ENCODE data around the gene INSC. TPM values are rescaled to one million over a fixed set of nuclear protein-coding genes. Genes with fewer than 3 reads are reported as not detected.

Gene INSC
- polyA plus RNA-seq, 1 donor from 2014 or later = 0.12 TPM

DNA sequence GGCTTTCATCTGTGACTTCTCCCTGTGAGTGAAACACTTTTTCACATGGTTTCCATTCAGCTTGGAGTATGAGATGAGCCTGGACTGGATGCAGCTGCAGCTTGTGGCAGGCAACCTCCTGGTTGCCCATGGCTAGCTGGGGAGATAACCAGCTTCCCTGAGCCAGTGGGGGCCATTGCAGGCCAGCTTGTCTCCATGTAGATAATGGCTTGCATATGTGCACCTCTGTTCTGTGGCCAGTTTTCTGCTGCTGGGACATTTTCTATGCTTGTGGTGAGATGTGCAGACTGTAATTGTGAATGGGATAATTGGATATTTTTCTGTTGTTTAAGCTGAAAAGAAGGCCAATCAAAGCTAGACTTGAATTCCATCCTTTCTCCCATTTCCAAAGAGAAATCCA is 38.5 kb downstream of the INSC start:
- Histone ChIP-seq H3K9me2 (ENCODE audit: insufficient read depth, low read length) (no peaks in the 10 kb centered on the region), H3F3A (ENCODE audit: insufficient read depth, low read length, poor library complexity, severe bottlenecking) (no peaks in the 10 kb centered on the region), H2AFZ (ENCODE audit: low read depth, low read length) (no peak overlapping the region), H3K9me3 (ENCODE audit: low read length) (no peaks in the 10 kb centered on the region), H3K4me3 (ENCODE audit: low read length) (no peak overlapping the region), H3K36me3 (ENCODE audit: insufficient read depth, low read length) (no peaks in the 10 kb centered on the region), H4K20me1 (ENCODE audit: insufficient read depth) (no peaks in the 10 kb centered on the region), H3K27me3 (ENCODE audit: insufficient read depth, low read depth, low read length) (no peaks in the 10 kb centered on the region), H3K9ac (ENCODE audit: low read length) (no peak overlapping the region), H3K79me2 (replicated peaks; ENCODE audit: insufficient read depth, low read length) (no peaks in the 10 kb centered on the region), H3K4me2 (ENCODE audit: low read length) (no peak overlapping the region), H3K27ac (ENCODE audit: low read length) (no peak overlapping the region)
- no peak for TF ChIP-seq SMC3 (conservative IDR thresholded peaks at IDR 0.05; ENCODE audit: poor library complexity)
- TF ChIP-seq CTCF (IDR thresholded peaks at IDR 0.05; ENCODE audit: poor library complexity, severe bottlenecking) = no peak
- TF ChIP-seq POLR2AphosphoS5 (IDR thresholded peaks at IDR 0.05) = no peak
- no peak for TF ChIP-seq MXI1 (conservative IDR thresholded peaks at IDR 0.05; ENCODE audit: poor library complexity, severe bottlenecking)
- TF ChIP-seq EZH2 (IDR thresholded peaks at IDR 0.05; ENCODE audit: borderline replicate concordance, insufficient read depth, low read length, poor library complexity, severe bottlenecking) = no peak
- TF ChIP-seq TAF1 (IDR thresholded peaks at IDR 0.05; ENCODE audit: low read depth) = no peak
- no peak for TF ChIP-seq REST (IDR thresholded peaks at IDR 0.05; ENCODE audit: borderline replicate concordance)
- no peak for TF ChIP-seq EP300 (conservative IDR thresholded peaks at IDR 0.05; ENCODE audit: poor library complexity, severe bottlenecking)
- no peak for TF ChIP-seq RAD21 (conservative IDR thresholded peaks at IDR 0.05)

- no peaks in the 10 kb centered on the region for H3K79me2 ChIP-seq (replicated peaks; ENCODE audit: insufficient read depth, low read length)
- H3F3A ChIP-seq (ENCODE audit: insufficient read depth, low read length, poor library complexity, severe bottlenecking) = no peaks in the 10 kb centered on the region
- no peaks in the 10 kb centered on the region for H3K9me2 ChIP-seq (ENCODE audit: insufficient read depth, low read length)
- no peak overlapping the region for H3K9ac ChIP-seq (ENCODE audit: low read length)
- TF ChIP-seq REST (IDR thresholded peaks at IDR 0.05; ENCODE audit: borderline replicate concordance) (no peak), EZH2 (IDR thresholded peaks at IDR 0.05; ENCODE audit: borderline replicate concordance, insufficient read depth, low read length, poor library complexity, severe bottlenecking) (no peak), SMC3 (conservative IDR thresholded peaks at IDR 0.05; ENCODE audit: poor library complexity) (no peak), EP300 (conservative IDR thresholded peaks at IDR 0.05; ENCODE audit: poor library complexity, severe bottlenecking) (no peak), RAD21 (conservative IDR thresholded peaks at IDR 0.05) (no peak), POLR2AphosphoS5 (IDR thresholded peaks at IDR 0.05) (no peak), MXI1 (conservative IDR thresholded peaks at IDR 0.05; ENCODE audit: poor library complexity, severe bottlenecking) (no peak), CTCF (IDR thresholded peaks at IDR 0.05; ENCODE audit: poor library complexity, severe bottlenecking) (no peak), TAF1 (IDR thresholded peaks at IDR 0.05; ENCODE audit: low read depth) (no peak)
- H3K27ac ChIP-seq (ENCODE audit: low read length) = no peak overlapping the region
- H2AFZ ChIP-seq (ENCODE audit: low read depth, low read length) = no peak overlapping the region
- H3K4me3 ChIP-seq (ENCODE audit: low read length) = no peak overlapping the region
- no peak overlapping the region for H3K4me2 ChIP-seq (ENCODE audit: low read length)
- H3K9me3 ChIP-seq (ENCODE audit: low read length) = no peaks in the 10 kb centered on the region
- H3K27me3 ChIP-seq (ENCODE audit: insufficient read depth, low read depth, low read length) = no peaks in the 10 kb centered on the region
- H4K20me1 ChIP-seq (ENCODE audit: insufficient read depth) = no peaks in the 10 kb centered on the region
- no peaks in the 10 kb centered on the region for H3K36me3 ChIP-seq (ENCODE audit: insufficient read depth, low read length)
Observed at GRCh38 chr11:15157181-15157580, 42.5 kb downstream of the INSC start.
